NCI-H2029 (cell line): ENCODE data around the gene SMURF1.
"Not testable (repeated sequence)": the region's sequence is repeated elsewhere in the genome, so short reads cannot be mapped to it uniquely, and the experiment has no call there.

Experiments
- DNase-seq: peaks from one replicate; lab custom pipeline; 2025; lab: John Stamatoyannopoulos, UW

The SMURF1 gene

GRCh38 chr7:99143853-99144672, at the start of gene SMURF1:
TSS of gene SMURF1 (minus strand) at chr7:99144108. CDS start at chr7:99143780, 328 bp downstream.
- peak; percentile 61 for DNase-seq

GRCh38 chr7:99191869-99192596, 48.1 kb upstream of the SMURF1 start:
- DNase-seq: no peak

- no peak for DNase-seq
These were observed 46.6 kb upstream of the SMURF1 start for GRCh38 chr7:99190359-99191009.

GRCh38 chr7:99189222-99189621, 45.3 kb upstream of the SMURF1 start:
- DNase-seq: no peak

- DNase-seq: no peak
These were observed 44.3 kb upstream of the SMURF1 start for GRCh38 chr7:99188221-99188620.

GRCh38 chr7:99184532-99185218, 40.8 kb upstream of the SMURF1 start:
- DNase-seq: peak; percentile 31

GRCh38 chr7:99180067-99180650, 36.3 kb upstream of the SMURF1 start:
- DNase-seq: no peak

GRCh38 chr7:99177165-99177564, 33.3 kb upstream of the SMURF1 start:
- DNase-seq: no peak

GRCh38 chr7:99173787-99174186, 29.9 kb upstream of the SMURF1 start:
- DNase-seq: no peak

- no peak for DNase-seq
These were observed 27.8 kb upstream of the SMURF1 start for GRCh38 chr7:99171731-99172130.

GRCh38 chr7:99170730-99171074, 26.8 kb upstream of the SMURF1 start:
- DNase-seq: no peak

- no peak for DNase-seq
These were observed 26.3 kb upstream of the SMURF1 start for GRCh38 chr7:99170065-99170729.

GRCh38 chr7:99167072-99167471, 23.2 kb upstream of the SMURF1 start:
- DNase-seq: no peak

- DNase-seq: no peak
These were observed 21.9 kb upstream of the SMURF1 start for GRCh38 chr7:99165816-99166215.

- DNase-seq: not testable (repeated sequence)
These were observed 19.8 kb upstream of the SMURF1 start for GRCh38 chr7:99163669-99164068.

GRCh38 chr7:99156649-99157048, 12.7 kb upstream of the SMURF1 start:
- no peak for DNase-seq

- no peak for DNase-seq
These were observed 11.3 kb upstream of the SMURF1 start for GRCh38 chr7:99155211-99155610.

GRCh38 chr7:99146979-99147378, 3.1 kb upstream of the SMURF1 start:
- DNase-seq: no peak

GRCh38 chr7:99143521-99143852, 421 bp downstream of the SMURF1 start:
- DNase-seq: no peak

GRCh38 chr7:99142727-99143520, 984 bp downstream of the SMURF1 start:
- DNase-seq: peak; percentile 99
